Measurements from ENCODE around the gene GJD3. TPM values are rescaled to one million over a fixed set of nuclear protein-coding genes. Genes with fewer than 3 reads are reported as not detected.

The GJD3 gene
- total RNA-seq, 2 donors from 2014 or later, result not detected

DNA sequence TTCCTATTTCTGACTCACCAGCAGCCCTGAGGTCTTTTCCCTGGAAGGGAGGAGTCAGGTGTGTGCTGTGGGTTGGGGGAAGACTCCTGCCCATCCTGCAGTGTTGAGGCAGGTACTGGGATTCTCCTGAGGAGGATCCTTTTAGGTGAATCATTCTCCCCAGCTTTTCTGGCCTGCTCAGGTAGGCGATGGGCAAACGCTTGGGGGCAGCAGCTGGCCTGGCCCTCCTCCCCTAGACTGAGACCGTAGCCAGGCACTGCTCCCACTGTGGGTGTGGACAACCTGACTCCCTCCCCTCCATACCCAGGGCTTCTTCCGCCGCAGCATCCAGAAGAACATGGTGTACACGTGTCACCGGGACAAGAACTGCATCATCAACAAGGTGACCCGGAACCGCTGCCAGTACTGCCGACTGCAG is 15.1 kb downstream of the GJD3 start:
- Histone ChIP-seq H3K27me3 (ENCODE audit: control insufficient read depth, insufficient read depth, low read length, poor library complexity, severe bottlenecking) (no peaks in the 10 kb centered on the region), H3K9me3 (ENCODE audit: control insufficient read depth, low read length) (no peaks in the 10 kb centered on the region), H3K4me3 (ENCODE audit: low read length) (no peak overlapping the region), H3K9ac (ENCODE audit: extremely low read depth, low read length, poor library complexity, severe bottlenecking) (no peak overlapping the region), H3K36me3 (ENCODE audit: control insufficient read depth, insufficient read depth, low read length) (peaks cover 38% of the 10 kb centered on the region), H3K27ac (ENCODE audit: low read depth, low read length) (peak overlapping the region; percentile 97), H3K4me1 (ENCODE audit: control insufficient read depth, insufficient read depth, low read length) (peaks cover 13% of the 10 kb centered on the region)
- 89 to 96% methylated on average over 7 to 10 of the region's 10 CpGs for WGBS, 2 experiments (ENCODE audit: insufficient coverage in 1 of 2, insufficient read length in 1 of 2)
- Mint-ChIP-seq H3K4me3 (no peak overlapping the region), H3K9me3 (no peaks in the 10 kb centered on the region), H3K36me3 (ENCODE audit: low read depth) (peaks cover 36% of the 10 kb centered on the region), H3K27ac (no peak overlapping the region), H3K27me3 (ENCODE audit: insufficient read depth) (no peaks in the 10 kb centered on the region), H3K4me1 (peaks cover 43% of the 10 kb centered on the region)
- TF ChIP-seq, protein P1, sequence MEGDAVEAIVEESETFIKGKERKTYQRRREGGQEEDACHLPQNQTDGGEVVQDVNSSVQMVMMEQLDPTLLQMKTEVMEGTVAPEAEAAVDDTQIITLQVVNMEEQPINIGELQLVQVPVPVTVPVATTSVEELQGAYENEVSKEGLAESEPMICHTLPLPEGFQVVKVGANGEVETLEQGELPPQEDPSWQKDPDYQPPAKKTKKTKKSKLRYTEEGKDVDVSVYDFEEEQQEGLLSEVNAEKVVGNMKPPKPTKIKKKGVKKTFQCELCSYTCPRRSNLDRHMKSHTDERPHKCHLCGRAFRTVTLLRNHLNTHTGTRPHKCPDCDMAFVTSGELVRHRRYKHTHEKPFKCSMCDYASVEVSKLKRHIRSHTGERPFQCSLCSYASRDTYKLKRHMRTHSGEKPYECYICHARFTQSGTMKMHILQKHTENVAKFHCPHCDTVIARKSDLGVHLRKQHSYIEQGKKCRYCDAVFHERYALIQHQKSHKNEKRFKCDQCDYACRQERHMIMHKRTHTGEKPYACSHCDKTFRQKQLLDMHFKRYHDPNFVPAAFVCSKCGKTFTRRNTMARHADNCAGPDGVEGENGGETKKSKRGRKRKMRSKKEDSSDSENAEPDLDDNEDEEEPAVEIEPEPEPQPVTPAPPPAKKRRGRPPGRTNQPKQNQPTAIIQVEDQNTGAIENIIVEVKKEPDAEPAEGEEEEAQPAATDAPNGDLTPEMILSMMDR (conservative IDR thresholded peaks at IDR 0.05), result no peak
- DNase-seq, result peak; percentile 40

DNA sequence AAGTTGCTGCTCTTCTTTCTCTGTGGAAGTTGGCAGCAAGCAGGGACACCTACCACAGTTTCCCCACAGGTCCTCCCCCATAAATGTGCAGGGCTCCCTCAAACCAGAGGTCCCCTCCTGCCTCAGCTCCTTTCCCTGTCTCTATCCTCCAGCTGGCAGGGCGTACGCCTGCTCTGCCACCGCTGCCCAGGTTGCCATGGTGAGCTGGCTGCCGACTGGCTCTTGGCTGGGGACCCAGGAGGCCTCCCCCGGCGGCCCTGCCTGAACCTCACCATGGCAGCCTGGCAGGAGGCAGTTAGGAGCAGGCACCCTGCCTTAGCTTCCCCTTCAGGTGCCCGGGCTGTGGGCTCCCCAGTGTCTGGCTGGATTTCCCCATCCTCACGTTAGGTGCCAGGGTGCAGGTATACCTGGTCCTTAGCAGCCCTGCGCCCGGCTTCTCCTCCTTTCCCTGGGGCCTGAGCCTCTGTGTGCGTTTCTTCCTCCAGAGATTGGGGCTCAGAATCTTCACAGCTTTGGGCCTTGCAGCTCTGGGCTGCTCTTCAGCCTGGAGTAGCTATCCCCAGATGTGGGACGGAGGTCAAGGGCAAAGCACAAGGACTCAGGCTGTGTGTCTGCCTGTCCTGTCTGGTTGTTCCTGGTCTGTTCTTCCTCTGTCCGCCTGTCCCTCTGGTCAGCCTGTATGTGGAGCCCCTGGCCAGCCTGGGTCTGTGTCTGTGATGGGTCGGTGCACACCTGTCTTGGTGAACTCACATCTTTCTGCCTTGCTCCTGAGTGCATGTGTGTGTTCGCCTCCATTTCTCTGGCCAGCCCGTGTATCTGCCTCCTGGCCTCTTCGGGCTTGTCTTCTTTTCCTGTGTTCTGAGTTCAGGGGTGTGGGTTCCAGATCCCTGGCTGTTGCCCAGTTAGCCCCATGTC is 15.7 kb downstream of the GJD3 start:
- 86 to 93% methylated on average over 9 to 17 of the region's 17 CpGs for WGBS, 2 experiments (ENCODE audit: insufficient coverage in 1 of 2, insufficient read length in 1 of 2)
- H3K36me3 ChIP-seq (ENCODE audit: control insufficient read depth, insufficient read depth, low read length), result peaks cover 34% of the 10 kb centered on the region
- no peaks in the 10 kb centered on the region for H3K9me3 ChIP-seq (ENCODE audit: control insufficient read depth, low read length)
- Mint-ChIP-seq H3K9me3 (no peaks in the 10 kb centered on the region), H3K36me3 (ENCODE audit: low read depth) (peaks cover 33% of the 10 kb centered on the region), H3K27ac (no peak overlapping the region), H3K4me3 (no peak overlapping the region), H3K27me3 (ENCODE audit: insufficient read depth) (no peaks in the 10 kb centered on the region), H3K4me1 (peaks cover 49% of the 10 kb centered on the region)
- H3K27me3 ChIP-seq (ENCODE audit: control insufficient read depth, insufficient read depth, low read length, poor library complexity, severe bottlenecking), result no peaks in the 10 kb centered on the region
- DNase-seq, result peak; percentile 43
- H3K27ac ChIP-seq (ENCODE audit: low read depth, low read length), result peak overlapping the region; percentile 97
- H3K4me3 ChIP-seq (ENCODE audit: low read length), result no peak overlapping the region
- TF ChIP-seq, protein P1 (conservative IDR thresholded peaks at IDR 0.05), result no peak
- no peak overlapping the region for H3K9ac ChIP-seq (ENCODE audit: extremely low read depth, low read length, poor library complexity, severe bottlenecking)
- H3K4me1 ChIP-seq (ENCODE audit: control insufficient read depth, insufficient read depth, low read length), result peaks cover 19% of the 10 kb centered on the region

DNA sequence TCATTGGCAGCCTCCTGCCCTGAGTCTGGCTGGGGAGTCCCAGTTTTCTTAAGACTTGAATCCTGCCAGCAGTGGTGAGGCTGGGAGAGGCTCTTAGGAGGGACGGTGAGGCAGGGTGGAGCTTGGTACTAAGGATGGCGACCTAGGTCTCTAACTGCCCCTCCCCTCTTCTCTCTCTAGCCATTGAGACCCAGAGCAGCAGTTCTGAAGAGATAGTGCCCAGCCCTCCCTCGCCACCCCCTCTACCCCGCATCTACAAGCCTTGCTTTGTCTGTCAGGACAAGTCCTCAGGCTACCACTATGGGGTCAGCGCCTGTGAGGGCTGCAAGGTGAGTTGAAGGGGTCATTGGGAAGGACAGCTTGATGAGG is 16.4 kb downstream of the GJD3 start:
- 84% methylated on average over 5 of the region's 5 CpGs; no CpG with 5 or more reads in 1 of the 2 experiments for WGBS, 2 experiments (ENCODE audit: insufficient coverage in 1 of 2, insufficient read length in 1 of 2)
- H3K4me3 Mint-ChIP-seq, result peak overlapping the region; percentile 15

More for the DNA sequence above, 16.4 kb downstream of the GJD3 start:
- DNase-seq, result peak; percentile 66
- Histone ChIP-seq H3K9me3 (ENCODE audit: control insufficient read depth, low read length) (no peaks in the 10 kb centered on the region), H3K27me3 (ENCODE audit: control insufficient read depth, insufficient read depth, low read length, poor library complexity, severe bottlenecking) (no peaks in the 10 kb centered on the region), H3K36me3 (ENCODE audit: control insufficient read depth, insufficient read depth, low read length) (peaks cover 34% of the 10 kb centered on the region), H3K4me3 (ENCODE audit: low read length) (no peak overlapping the region), H3K27ac (ENCODE audit: low read depth, low read length) (peak overlapping the region; percentile 95), H3K4me1 (ENCODE audit: control insufficient read depth, insufficient read depth, low read length) (peaks cover 21% of the 10 kb centered on the region), H3K9ac (ENCODE audit: extremely low read depth, low read length, poor library complexity, severe bottlenecking) (no peak overlapping the region)
- Mint-ChIP-seq H3K27me3 (ENCODE audit: insufficient read depth) (no peaks in the 10 kb centered on the region), H3K9me3 (no peaks in the 10 kb centered on the region), H3K27ac (no peak overlapping the region), H3K36me3 (ENCODE audit: low read depth) (peaks cover 30% of the 10 kb centered on the region), H3K4me1 (peaks cover 55% of the 10 kb centered on the region)
- TF ChIP-seq, protein P1 (conservative IDR thresholded peaks at IDR 0.05), result no peak
